Measurements from ENCODE around the gene CNOT9.

CNOT9 gene

DNA sequence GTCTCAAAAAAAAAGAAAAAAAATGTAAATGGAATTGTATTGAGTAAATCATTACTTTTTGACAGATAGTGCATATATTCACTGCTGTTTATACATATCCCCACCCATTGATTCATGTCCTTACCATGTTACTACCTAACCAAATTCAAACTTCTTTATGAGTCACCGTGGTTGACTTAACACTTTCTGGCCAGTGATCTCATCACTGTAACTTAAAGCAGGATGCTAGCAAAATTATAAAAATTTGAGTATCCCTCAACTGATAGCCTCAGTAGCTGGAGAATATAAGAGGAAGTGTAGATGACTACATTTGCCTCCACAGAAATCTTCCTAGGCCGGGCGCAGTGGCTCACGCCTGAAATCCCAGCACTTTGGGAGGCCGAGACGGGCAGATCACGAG, 13.4 kb downstream of the CNOT9 start:
- TF ChIP-seq, protein P1, sequence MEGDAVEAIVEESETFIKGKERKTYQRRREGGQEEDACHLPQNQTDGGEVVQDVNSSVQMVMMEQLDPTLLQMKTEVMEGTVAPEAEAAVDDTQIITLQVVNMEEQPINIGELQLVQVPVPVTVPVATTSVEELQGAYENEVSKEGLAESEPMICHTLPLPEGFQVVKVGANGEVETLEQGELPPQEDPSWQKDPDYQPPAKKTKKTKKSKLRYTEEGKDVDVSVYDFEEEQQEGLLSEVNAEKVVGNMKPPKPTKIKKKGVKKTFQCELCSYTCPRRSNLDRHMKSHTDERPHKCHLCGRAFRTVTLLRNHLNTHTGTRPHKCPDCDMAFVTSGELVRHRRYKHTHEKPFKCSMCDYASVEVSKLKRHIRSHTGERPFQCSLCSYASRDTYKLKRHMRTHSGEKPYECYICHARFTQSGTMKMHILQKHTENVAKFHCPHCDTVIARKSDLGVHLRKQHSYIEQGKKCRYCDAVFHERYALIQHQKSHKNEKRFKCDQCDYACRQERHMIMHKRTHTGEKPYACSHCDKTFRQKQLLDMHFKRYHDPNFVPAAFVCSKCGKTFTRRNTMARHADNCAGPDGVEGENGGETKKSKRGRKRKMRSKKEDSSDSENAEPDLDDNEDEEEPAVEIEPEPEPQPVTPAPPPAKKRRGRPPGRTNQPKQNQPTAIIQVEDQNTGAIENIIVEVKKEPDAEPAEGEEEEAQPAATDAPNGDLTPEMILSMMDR (IDR thresholded peaks at IDR 0.05; ENCODE audit: low read length): no peak
- Histone ChIP-seq H4K20me1 (ENCODE audit: insufficient read depth, low read length) (peaks cover 22% of the 10 kb centered on the region), H3K36me3 (replicated peaks; ENCODE audit: insufficient read depth, low read length) (peaks cover 14% of the 10 kb centered on the region), H2AFZ (ENCODE audit: low read length) (no peak overlapping the region), H3K4me3 (ENCODE audit: low read length) (no peak overlapping the region), H3K27ac (ENCODE audit: low read length) (no peak overlapping the region), H3K4me1 (ENCODE audit: low read length) (no peaks in the 10 kb centered on the region), H3K9ac (ENCODE audit: low read length) (no peak overlapping the region), H3K79me2 (ENCODE audit: low read length) (peaks cover 73% of the 10 kb centered on the region), H3K27me3 (replicated peaks; ENCODE audit: insufficient read depth, low read length) (no peaks in the 10 kb centered on the region), H3K9me3 (replicated peaks; ENCODE audit: insufficient read depth, low read length) (no peaks in the 10 kb centered on the region), H3F3A (ENCODE audit: insufficient read depth, low read length) (no peaks in the 10 kb centered on the region), H3K9me2 (replicated peaks; ENCODE audit: insufficient read depth, low read length) (no peaks in the 10 kb centered on the region), H3K4me2 (ENCODE audit: low read depth, low read length) (no peak overlapping the region)
- DNase-seq: no peak

DNA sequence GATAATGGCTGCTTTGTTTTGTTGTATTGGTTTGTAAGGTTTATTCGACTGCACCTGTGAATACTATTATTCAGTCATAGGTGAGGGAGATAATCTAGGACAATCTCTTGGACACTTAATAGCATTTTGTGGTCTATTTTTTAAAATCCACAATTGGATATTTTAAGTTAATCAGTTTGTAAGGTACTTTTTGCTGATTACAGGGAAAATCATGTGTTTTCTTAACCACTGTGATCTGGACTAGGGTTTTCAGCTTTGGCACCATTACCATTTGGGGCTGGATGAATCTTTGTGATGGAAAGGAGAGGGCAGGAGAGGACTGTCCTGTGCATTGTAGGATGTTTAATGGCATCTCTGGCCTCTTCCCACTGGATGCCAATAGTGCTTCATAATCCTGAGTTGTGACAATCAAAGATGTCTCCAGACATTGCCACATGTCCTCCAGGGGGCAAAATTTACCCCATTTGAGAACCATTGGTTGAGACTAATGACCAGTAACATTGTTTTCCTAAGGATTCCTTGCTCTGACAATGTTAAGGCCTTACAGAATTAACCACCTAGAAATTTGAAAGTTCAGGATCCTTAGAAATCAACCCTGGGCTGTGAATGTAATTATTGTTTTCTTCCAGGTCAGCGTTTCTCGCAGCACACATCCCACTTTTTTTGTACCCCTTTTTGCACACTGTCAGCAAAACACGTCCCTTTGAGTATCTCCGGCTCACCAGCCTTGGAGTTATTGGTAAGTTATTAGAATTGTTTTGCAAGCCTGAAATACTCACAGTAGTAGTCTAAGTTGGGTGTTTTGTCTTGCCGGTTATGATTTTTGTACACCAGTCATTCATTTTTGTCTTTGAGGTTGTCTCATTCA, 15.6 kb downstream of the CNOT9 start:
- Histone ChIP-seq H4K20me1 (ENCODE audit: insufficient read depth, low read length) (peaks cover under 1% of the 10 kb centered on the region; the same call in 1 of the 2 replicates), H3K79me2 (ENCODE audit: low read length) (peaks cover 56% of the 10 kb centered on the region), H3F3A (ENCODE audit: insufficient read depth, low read length) (no peaks in the 10 kb centered on the region), H3K4me1 (ENCODE audit: low read length) (no peaks in the 10 kb centered on the region), H3K9me3 (replicated peaks; ENCODE audit: insufficient read depth, low read length) (no peaks in the 10 kb centered on the region), H2AFZ (ENCODE audit: low read length) (no peak overlapping the region), H3K27ac (ENCODE audit: low read length) (no peak overlapping the region), H3K4me2 (ENCODE audit: low read depth, low read length) (no peak overlapping the region), H3K27me3 (replicated peaks; ENCODE audit: insufficient read depth, low read length) (no peaks in the 10 kb centered on the region), H3K4me3 (ENCODE audit: low read length) (no peak overlapping the region), H3K36me3 (replicated peaks; ENCODE audit: insufficient read depth, low read length) (peaks cover 21% of the 10 kb centered on the region), H3K9ac (ENCODE audit: low read length) (no peak overlapping the region), H3K9me2 (replicated peaks; ENCODE audit: insufficient read depth, low read length) (no peaks in the 10 kb centered on the region)
- no peak for DNase-seq
- no peak for TF ChIP-seq EZH2 (optimal IDR thresholded peaks at IDR 0.05; ENCODE audit: low read depth, low read length)
- TF ChIP-seq, protein P1 (IDR thresholded peaks at IDR 0.05; ENCODE audit: low read length): peak; percentile 20; the same call in 1 of the 2 replicates

DNA sequence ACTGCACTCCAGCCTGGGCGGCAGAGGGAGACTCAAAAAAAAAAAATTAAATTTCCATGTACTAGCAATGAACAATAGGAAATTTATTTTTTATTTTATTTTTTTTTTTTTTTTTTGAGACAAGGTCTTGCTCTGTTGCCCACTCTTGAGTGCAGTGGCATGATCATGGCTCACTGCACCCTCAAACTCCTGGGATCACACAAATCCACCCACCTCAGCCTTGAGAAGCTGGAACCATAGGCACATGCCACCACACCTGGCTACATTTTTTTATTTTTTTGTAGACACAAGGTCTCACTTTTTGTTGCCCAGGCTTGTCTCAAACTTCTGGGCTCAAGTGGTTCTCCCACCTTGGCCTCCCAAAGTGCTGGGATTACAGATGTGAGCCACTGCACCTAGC, 16.9 kb downstream of the CNOT9 start:
- peaks cover 23% of the 10 kb centered on the region for H3K36me3 ChIP-seq (replicated peaks; ENCODE audit: insufficient read depth, low read length)
- no peak for DNase-seq
- H3K4me2 ChIP-seq (ENCODE audit: low read depth, low read length): no peak overlapping the region
- no peaks in the 10 kb centered on the region for H3K27me3 ChIP-seq (replicated peaks; ENCODE audit: insufficient read depth, low read length)
- H4K20me1 ChIP-seq (ENCODE audit: insufficient read depth, low read length): no peaks in the 10 kb centered on the region
- TF ChIP-seq, protein P1 (IDR thresholded peaks at IDR 0.05; ENCODE audit: low read length): no peak
- TF ChIP-seq EZH2 (optimal IDR thresholded peaks at IDR 0.05; ENCODE audit: low read depth, low read length): no peak
- TF ChIP-seq EZH2phosphoT487 (IDR thresholded peaks at IDR 0.05; ENCODE audit: low read length): no peak
- H3K9me2 ChIP-seq (replicated peaks; ENCODE audit: insufficient read depth, low read length): no peaks in the 10 kb centered on the region
- H3K9me3 ChIP-seq (replicated peaks; ENCODE audit: insufficient read depth, low read length): no peaks in the 10 kb centered on the region
- peaks cover 50% of the 10 kb centered on the region for H3K79me2 ChIP-seq (ENCODE audit: low read length)
- H3K4me3 ChIP-seq (ENCODE audit: low read length): no peak overlapping the region
- no peak overlapping the region for H3K9ac ChIP-seq (ENCODE audit: low read length)
- H3K4me1 ChIP-seq (ENCODE audit: low read length): no peaks in the 10 kb centered on the region
- no peaks in the 10 kb centered on the region for H3F3A ChIP-seq (ENCODE audit: insufficient read depth, low read length)
- no peak overlapping the region for H2AFZ ChIP-seq (ENCODE audit: low read length)
- H3K27ac ChIP-seq (ENCODE audit: low read length): no peak overlapping the region

Measured in MM.1S (cell line).